Hematopoietic multipotent progenitor cell treated with erythropoietin and hydrocortisone succinate and interleukin-3 and kit ligand, for 4 days (in vitro differentiated cells): ENCODE measurements around the gene FLYWCH1.
"Not testable (repeated sequence)": the region's sequence is repeated elsewhere in the genome, so short reads cannot be mapped to it uniquely, and the experiment has no call there.

Experiments
- DNase-seq: peaks from one replicate; pipeline ENCODE4 v3.0.0-alpha.2; 2015

FLYWCH1 gene

DNA sequence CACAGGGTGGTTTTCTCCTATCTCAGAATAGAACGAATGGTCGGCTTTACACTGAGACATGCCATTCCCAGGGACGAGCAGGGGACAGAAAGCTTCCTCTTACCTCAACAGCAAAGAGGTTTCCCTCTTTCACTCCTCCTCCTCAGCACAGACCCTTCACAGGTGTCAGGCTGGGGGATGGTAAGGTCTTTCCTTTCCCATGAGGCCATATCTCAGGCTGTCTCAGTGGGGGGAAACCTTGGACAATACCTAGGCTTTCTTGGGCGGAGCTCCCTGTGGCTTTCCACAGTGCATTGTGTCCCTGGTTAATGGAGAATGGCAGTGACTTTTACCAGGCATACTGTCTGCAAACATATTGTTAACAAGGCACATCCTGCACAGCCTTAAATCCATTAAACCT lies 16.4 kb downstream of the FLYWCH1 start:
- not testable (repeated sequence) for DNase-seq

DNA sequence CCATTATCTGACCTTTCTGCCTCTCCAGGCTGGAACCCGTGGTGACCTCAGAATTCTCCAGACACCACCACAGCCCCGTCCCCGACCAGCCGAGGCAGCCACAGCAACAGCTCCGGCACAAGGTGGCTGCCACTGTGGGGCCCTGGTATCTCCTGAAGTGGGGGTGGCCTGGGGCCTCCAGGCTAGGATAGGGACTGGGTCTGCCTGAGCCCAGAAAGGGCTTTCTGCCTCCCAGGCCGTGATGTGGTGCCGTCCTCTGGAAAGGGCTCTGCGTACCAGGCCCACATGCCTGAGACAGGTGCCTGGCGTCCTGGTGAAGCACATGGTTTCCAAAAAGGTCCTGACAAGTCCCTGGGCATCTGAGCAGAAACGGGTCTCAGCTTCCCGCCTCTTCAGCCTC lies 17.1 kb downstream of the FLYWCH1 start:
- DNase-seq, result no peak

DNA sequence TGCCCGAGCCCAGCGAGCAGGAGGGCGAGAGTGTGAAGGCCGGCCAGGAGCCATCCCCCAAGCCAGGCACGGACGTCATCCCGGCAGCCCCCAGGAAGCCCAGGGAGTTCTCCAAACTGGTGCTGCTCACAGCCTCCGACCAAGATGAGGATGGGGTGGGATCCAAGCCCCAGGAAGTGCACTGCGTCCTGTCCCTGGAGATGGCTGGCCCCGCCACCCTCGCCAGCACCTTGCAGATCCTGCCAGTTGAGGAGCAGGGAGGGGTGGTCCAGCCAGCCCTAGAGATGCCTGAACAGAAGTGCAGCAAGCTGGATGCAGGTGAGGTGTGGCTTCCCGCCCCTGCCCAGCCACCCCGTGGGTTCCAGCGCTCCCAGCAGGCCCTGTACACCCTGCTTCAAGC lies 18.0 kb downstream of the FLYWCH1 start:
- no peak for DNase-seq

DNA sequence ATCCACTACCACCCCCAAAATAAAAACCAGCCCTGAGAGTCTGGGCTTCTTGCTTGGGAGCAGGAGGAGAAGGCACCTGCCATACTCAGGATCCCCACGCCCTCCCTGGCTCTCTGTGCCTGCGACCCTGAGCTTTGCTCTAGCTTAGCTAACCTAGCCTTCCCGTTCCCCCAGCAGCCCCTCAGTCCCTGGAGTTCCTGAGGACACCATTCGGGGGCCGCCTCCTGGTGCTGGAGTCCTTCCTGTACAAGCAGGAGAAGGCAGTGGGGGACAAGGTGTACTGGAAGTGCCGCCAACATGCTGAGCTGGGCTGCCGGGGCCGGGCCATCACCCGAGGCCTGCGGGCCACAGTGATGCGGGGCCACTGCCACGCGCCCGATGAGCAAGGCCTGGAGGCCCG lies 18.5 kb downstream of the FLYWCH1 start:
- no peak for DNase-seq

DNA sequence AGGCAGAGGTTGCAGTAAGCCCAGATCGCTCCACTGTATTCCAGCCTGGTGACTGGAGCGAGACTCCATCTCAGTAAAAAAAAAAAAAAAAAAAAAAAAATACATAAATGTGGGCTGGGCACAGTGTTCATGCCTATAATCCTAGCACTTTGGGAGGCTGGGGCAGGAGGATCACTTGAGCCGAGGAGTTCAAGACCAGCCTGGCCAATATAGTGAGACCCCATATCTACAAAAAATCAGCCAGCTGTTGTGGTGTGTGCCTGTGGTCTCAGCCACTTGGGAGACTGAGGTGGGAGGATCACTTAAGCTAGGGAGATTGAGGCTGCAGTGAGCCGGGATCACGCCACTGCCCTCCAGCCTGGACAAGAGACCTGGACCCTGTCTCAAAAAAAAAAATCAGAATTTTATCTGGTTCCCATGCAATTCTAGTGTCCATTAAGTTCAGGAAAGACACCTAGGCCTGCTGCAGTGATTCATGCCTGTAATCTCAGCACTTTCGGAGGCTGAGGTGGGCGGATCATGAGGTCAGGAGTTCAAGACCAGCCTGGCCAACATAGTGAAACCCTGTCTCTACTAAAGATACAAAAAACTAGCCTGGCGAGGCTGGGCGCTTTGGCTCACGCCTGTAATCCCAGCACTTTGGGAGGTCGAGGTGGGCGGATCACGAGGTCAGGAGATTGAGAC lies 19.6 kb downstream of the FLYWCH1 start:
- DNase-seq, result not testable (repeated sequence)

DNA sequence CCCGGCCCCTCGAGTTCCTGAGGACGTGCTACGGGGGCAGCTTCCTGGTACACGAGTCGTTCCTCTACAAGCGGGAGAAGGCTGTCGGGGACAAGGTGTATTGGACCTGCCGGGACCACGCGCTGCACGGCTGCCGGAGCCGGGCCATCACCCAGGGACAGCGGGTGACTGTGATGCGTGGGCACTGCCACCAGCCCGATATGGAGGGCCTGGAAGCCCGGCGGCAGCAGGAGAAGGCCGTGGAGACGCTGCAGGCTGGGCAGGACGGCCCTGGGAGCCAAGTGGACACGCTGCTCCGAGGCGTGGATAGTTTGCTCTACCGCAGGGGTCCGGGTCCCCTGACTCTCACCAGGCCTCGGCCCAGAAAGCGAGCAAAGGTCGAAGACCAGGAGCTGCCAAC lies 21.4 kb downstream of the FLYWCH1 start:
- DNase-seq, result no peak

DNA sequence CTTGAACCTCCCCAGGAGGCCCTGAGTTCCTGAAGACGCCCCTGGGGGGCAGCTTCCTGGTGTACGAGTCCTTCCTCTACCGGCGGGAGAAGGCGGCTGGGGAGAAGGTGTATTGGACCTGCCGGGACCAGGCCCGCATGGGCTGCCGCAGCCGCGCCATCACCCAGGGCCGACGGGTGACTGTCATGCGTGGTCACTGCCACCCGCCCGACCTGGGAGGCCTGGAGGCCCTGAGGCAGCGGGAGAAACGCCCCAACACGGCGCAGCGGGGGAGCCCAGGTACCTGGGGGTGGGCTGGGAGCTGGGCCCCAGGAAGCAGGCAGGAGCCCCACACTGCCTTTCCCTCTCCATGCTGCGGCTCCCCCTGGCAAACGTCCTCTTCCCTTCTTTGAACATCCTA lies 22.0 kb downstream of the FLYWCH1 start:
- DNase-seq, result no peak

DNA sequence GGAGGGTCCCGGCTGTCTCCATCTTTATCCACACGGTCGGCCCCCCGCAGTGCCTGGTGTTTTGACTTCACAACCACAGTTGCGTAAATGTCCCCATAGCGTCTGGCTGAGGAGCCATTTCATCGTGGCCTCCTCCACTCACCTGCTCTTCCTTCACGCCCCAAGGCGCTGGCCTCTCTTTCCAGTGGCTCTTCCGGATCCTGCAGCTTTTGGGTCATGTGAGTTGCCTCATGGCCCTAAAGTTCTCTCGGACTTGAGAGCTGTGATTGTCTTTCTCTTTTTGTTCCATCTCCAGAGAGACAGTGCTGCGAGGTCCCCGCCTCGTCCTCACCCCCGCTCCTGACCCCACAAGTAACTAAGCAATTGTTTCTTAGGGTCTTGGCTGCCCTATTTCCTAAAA lies 22.7 kb downstream of the FLYWCH1 start:
- DNase-seq, result no peak

DNA sequence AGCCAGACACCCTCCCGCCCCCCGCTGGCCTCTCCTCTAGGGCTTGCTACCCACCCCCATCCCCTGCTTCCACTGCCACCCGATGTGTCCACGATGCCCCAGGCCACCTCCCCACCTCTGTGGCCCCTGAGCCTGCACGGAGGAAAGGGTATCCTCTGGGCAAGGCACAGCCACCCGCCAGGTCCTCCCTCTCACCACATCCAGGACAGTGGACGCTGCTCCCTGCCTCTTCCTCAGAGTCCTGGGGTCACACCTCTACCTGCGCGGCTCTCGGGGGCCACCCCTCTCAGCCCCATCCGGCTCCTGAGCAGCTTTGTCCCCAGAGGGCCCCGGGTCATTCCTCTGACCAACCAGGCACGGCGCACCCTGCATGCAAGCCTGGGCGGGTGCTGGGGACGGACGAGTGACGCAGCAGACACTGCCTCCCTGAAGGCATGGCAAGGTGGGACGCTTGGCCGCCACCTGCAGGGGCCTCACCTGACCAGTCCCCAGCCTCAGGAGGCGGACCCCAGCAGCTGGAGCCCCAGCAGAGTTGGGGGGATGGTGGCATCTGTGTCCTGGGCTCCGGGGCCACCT lies 24.8 kb downstream of the FLYWCH1 start:
- DNase-seq, result no peak

DNA sequence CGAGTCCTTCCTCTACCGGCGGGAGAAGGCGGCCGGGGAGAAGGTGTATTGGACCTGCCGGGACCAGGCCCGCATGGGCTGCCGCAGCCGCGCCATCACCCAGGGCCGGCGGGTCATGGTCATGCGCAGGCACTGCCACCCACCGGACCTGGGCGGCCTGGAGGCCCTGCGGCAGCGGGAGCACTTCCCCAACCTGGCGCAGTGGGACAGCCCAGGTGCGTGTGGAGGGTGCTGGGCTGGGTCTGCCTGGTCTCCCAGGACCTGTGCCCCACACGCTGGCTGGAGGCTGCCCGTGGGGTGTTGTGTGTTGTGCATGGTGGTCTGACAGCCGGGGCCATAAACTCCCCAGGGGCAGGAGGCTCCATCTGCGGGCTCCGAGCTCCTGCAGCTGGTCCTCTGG lies 25.4 kb downstream of the FLYWCH1 start:
- DNase-seq, result no peak

DNA sequence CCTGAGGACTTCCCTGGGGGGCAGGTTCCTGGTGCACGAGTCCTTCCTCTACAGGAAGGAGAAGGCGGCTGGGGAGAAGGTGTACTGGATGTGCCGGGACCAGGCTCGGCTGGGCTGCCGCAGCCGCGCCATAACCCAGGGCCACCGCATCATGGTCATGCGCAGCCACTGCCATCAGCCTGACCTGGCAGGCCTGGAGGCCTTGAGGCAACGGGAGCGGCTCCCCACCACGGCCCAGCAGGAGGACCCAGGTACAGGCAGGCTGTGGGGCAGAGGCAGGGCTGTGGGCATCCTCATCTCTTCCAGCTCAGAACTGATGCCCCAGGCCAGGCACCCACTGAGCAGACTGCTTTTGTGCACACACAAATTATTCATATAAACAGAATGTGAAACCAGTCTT lies 26.5 kb downstream of the FLYWCH1 start:
- DNase-seq, result no peak

DNA sequence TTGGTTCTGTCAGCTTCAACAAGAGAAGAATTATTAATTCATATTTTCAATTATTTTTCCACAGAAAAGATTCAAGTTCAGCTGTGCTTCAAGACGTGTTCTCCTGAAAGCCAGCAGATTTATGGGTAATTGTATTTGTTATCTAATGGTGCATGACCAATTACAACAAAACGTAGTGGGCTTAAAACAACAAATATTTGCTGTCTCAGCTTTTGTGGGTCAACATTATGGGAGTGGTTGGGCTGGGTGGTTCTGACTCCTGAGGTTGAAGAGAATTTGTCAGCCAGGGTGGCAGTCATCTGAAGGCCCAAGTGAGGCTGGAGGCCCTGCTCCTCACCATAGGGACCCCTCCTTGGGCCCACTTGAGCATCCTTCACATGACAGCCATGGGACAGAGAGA lies 28.2 kb downstream of the FLYWCH1 start:
- DNase-seq, result no peak

DNA sequence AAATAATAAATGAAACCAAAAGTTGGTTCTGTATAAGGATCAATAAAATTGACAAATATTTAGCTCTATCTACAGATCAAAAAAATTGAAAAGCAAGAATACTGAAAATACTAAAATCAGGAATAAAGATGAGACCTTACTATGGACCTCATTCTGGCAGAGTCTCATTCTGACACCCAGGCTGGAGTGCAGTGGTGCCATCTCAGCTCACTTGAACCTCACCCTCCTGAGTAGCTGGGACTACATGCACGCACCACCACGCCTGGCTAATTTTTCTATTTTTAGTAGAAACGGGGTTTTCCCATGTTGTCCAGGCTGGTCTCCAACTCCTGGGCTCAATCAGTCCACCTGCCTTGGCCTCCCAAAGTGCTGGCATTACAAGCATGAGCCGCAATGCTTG lies 30.3 kb downstream of the FLYWCH1 start:
- DNase-seq, result no peak

DNA sequence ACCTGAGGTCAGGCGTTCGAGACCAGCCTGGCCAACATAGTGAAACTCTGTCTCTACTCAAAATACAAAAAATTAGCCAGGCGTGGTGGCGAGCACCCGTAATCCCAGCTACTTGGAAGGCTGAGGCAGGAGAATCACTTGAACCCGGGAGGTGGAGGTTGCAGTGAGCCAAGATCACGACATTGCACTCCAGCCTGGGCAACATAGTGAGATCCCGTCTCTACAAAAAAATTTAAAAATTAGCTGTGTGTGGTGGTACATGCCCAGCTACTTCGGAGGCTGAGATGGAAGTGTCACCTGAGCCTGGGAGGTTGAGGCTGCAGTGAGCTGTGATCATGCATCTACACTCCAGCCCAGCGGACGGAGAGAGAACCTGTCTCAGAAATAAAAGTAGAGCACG lies 32.0 kb downstream of the FLYWCH1 start:
- DNase-seq, result not testable (repeated sequence)

DNA sequence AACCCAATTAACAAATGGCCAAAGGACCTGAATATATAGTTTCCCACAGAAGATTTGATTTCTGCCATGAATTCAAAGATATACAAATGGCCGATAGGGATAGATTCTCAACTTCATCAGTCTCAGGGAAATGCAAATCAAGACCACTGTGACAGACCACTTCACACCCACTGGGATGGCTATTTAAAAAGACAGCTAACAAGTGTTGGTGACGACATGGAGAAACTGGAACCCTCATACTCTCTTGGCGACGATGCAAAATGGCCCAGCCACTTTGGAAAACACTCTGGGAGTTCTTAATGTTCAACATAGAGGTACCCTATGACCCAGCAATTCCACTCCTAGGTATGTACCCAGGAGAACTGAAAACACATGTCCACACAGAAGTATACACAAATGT lies 34.9 kb downstream of the FLYWCH1 start:
- no peak for DNase-seq

DNA sequence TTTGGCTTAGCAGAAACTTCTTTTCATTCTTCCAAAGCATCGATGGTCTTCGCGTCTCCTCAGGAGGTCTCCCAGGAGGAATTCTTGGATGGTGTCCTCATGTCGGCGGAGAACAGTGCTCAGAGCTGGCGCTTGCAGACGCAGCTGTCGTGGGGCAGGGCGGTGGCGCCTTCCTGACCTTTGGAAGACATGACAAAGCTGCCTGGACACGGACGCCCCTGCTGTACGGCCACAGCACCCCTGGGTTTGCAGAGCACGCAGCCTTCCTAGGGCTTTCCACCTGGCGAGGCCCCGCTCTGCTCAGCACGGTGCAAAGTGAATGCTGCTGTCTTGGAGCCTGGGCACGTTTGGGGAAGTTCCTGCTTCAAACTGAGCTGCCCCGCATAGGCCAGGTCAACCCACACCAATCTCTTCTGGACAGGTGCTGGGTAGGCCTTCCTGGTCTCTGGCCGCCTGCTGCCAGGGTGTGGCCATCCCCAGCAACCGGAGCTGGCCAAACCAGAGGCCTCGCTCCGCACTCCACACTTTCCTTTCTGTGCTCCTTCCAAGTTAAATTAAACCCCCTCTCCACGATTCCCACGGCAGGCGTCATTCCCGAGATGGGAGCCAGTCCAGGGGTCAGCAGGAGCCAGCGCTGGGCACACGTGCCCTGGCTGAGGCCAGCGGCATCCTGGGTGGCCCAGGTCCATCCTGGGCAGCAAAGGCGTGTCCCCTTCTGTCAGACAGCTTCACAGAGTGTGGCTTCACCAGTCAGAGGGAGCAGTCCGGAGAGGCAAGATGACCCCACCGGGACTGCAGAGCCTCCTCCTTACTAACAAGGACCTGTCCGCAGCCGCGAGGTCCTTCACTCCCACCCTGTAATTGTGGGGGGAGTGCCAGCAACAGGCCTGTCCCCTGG lies 37.3 kb downstream of the FLYWCH1 start:
- DNase-seq, result no peak

DNA sequence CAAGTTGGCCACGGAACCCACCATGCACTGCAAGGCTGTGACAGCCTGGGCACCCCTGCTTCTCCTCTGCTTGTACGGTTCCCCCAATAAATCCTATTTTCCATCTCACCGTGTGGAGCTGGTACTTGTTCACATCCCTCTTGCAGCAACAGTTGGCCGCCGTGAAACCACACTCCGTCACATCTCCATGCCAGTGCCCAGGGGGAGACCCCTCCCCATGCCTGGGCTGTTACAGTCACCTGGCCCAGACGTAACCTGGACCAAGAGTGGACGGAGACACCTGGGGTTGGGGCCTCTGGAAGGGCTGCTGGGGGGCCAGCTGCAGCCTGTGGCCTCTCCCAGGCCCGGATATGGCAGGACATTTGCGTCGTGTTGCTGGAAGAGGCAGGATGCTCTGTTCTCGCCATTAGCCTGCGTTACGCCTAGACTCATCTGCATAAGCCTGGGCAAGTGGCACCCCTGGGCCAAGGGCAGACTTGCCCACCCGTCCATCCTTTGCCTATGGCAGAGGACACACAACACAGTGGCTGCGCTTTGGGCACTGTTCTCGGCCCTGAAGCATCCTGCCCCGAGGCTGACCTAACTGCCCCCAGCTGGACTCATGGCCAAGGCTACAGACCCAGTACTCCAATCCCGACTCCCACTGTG lies 38.1 kb downstream of the FLYWCH1 start:
- no peak for DNase-seq

DNA sequence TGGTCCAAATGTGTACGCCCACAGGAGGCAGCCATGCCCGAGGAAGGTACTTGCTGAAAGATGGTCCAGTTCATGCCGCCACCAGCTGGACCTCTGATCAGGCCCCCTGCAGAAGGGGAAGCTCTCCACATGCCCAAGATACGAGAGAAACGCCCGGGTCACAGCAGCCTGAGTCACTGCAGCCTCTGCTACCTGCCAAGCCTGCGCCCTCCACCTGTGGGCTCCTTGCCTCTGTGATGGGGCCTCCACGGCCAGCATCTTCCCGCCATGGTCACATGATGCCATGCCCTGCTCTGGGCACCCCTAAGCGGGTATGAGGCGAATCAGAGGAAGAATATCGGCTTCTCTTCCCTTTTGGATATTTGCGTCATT lies 38.6 kb downstream of the FLYWCH1 start:
- DNase-seq, result no peak

DNA sequence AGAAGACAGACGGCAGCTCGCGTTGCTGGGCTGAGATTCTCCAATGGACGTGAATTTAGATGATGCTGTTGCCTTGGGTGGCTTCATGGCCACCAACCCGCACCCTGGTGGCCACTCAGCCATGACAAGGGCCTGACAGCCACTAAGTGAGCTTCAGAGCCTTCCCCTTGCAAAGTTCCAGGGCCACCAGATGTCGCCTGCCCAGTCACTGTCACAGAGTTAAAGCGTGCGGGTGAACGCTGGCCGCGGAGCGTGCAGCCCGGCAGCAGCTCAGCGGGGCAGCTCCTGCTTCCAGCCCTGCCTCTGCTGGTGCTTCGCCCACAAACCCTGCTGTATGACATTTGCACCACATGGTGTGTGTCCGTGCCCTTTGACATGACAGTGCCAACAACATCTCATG lies 39.0 kb downstream of the FLYWCH1 start:
- DNase-seq, result no peak

DNA sequence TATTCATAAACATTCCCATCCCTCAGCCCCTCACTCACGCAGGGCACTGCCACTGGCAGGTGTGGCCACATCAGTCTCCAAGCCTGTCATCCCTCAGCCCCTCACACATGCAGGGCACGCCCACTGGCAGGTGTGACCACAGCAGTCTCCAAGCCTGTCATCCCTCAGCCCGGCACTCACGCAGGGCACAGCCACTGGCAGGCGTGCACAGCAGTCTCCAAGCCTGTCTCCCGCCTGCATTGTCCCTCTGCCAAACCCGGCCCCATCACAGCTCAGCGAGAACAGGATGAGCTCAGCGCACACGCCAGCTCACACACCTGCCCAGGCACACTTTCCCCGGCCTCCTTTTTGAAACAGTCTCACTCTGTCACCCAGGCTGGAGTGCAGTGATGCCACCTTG lies 40.9 kb downstream of the FLYWCH1 start:
- no peak for DNase-seq

DNA sequence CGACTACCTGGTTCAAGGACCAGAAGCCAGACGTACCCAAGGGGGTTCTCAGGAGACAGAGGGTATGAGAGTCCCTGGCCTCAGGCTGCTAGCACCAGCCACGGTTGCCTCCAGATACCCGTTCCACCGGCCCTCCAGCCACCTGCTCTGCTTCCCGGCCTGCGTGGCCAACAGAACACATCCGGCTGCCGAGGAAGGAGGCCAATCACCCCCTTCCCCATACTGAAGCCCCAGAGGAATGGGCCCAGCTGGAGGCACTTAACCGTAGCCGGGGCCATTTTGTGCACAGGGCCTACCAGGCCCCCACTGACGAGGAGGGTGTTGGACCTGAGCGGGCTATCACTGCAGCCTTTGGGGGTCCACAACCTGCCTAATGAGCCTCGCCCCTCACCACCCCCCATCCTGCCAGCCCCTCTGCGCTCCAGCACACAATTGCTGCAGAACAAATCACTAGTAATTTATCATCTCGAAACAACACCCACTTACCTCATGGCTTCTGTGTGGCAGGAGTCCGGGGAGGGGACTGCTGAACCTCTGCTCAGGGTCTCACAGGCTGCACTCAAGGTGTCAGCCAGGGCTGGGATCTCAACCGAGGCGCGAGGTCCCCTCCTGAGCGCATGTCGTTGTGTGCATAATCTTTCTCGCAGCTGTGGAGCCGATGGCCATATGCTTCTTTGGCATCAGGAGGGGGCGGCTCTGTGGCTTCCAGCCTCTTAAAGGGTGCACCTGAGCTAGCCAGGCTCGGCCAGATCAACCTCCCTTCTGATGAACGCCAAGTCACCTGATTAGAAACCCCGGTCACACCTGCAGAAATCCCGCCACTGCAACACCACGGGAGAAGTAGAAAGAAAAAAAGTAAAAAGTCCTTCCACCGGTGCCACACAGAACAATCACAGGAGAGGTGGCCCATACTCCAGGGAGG lies 42.2 kb downstream of the FLYWCH1 start:
- no peak for DNase-seq

DNA sequence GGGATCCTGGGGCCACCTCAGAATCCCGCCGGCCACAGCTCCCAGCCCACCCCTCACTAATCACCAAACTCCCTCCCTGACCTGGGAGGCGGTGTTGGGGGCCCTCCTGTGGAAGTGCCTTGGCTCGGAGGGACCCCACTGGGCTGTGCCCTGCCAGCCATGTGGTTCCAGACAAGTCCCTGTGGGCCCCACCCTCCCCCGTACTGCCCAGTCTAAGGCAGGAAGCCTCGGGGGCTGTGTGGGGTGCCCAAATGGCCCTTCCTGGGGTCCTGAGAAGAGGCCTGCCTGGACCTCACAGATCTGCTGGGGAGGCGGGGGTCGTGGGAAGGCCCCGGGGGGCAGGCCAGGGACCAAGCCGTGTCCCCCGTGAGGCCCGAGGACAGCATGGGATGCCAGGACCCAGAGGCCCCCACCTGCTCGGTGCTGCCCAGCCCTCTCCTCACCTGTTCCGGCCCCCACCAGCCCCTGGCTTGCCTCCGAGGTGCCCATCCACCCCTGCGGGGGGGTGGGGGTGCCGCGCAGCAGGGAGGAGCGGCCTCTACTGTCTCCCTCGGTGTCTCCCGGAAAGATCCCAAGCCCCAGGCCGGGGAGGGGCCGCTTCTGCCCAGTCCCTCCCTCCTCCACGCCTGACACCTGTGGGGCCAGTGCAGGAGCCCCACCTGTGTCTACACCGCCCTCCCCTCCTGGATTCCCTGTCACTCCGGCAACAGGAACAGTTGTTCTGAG lies 43.1 kb downstream of the FLYWCH1 start:
- DNase-seq, result no peak
